ENCODE results near the gene ZNRF3. TPM values are rescaled to one million over a fixed set of nuclear protein-coding genes. Genes with fewer than 3 reads are reported as not detected.
"Not testable (repeated sequence)": the region's sequence is repeated elsewhere in the genome, so short reads cannot be mapped to it uniquely, and the experiment has no call there.

ZNRF3 gene
- total RNA-seq, 1 donor from 2014 or later, result 4.1 TPM

DNA sequence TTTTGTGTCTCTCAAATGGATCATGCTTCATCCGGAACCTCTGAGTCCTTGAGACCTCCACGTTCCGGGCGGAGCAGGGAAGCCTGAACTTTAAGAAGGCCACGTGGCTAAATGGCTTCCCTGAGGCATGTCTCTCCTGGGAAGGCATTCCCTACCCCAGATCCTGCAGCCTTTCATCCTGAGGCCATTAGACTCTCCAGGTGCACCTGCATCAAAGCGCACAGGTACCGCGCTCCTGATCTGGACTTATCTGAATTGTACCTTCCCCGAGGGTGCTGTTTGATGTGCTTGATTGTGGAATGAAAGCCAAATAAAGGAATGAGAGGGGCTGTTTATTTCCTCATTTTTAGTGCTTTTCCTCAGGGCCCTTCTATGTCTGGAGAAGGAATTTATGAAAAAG is 155.8 kb downstream of the ZNRF3 start:
- H3K27ac ChIP-seq, result no peak overlapping the region
- no peaks in the 10 kb centered on the region for H3K9me3 Mint-ChIP-seq
- peak overlapping the region; percentile 91 for H3K27ac Mint-ChIP-seq
- no peaks in the 10 kb centered on the region for H3K27me3 ChIP-seq
- DNase-seq (ENCODE audit: low spot score), result no peak
- peaks cover 18% of the 10 kb centered on the region for H3K36me3 Mint-ChIP-seq
- H3K9me3 ChIP-seq (ENCODE audit: low read depth), result no peaks in the 10 kb centered on the region
- no peak for TF ChIP-seq CTCF (IDR thresholded peaks at IDR 0.05)
- TF ChIP-seq EZH2phosphoT487 (IDR thresholded peaks at IDR 0.05), result no peak
- no peak for TF ChIP-seq EZH2 (IDR thresholded peaks at IDR 0.05)
- H3K4me2 ChIP-seq, result no peak overlapping the region
- H3K4me3 Mint-ChIP-seq, result no peak overlapping the region
- H3F3A ChIP-seq (ENCODE audit: low read depth), result no peaks in the 10 kb centered on the region
- peaks cover 13% of the 10 kb centered on the region for H3K79me2 ChIP-seq (ENCODE audit: low read depth)
- H3K4me1 Mint-ChIP-seq, result peaks cover 58% of the 10 kb centered on the region
- H4K20me1 ChIP-seq (ENCODE audit: low read depth), result peaks cover 14% of the 10 kb centered on the region
- no peak overlapping the region for H2AFZ ChIP-seq (replicated peaks)
- no peak overlapping the region for H3K4me3 ChIP-seq
- H3K27me3 Mint-ChIP-seq (ENCODE audit: insufficient read depth, low read depth), result peaks cover 3% of the 10 kb centered on the region
- no peaks in the 10 kb centered on the region for H3K4me1 ChIP-seq
- H3K36me3 ChIP-seq, result no peaks in the 10 kb centered on the region
- no peak overlapping the region for H3K9ac ChIP-seq

GRCh38 chr22:29039684-29040083 is 156.3 kb downstream of the ZNRF3 start:
- H3K4me1 ChIP-seq; H3K4me3 Mint-ChIP-seq; H3K27me3 ChIP-seq; H3K27ac ChIP-seq; DNase-seq (ENCODE audit: low spot score); H2AFZ ChIP-seq (replicated peaks); H3K27ac Mint-ChIP-seq; H3K27me3 Mint-ChIP-seq (ENCODE audit: insufficient read depth, low read depth); H3K36me3 ChIP-seq; H3F3A ChIP-seq (ENCODE audit: low read depth); H3K9ac ChIP-seq; H3K9me3 ChIP-seq (ENCODE audit: low read depth); H3K4me2 ChIP-seq; H3K9me3 Mint-ChIP-seq; H4K20me1 ChIP-seq (ENCODE audit: low read depth); H3K4me3 ChIP-seq: not testable (repeated sequence)
- H3K79me2 ChIP-seq (ENCODE audit: low read depth), result peaks cover 10% of the 10 kb centered on the region
- Mint-ChIP-seq H3K4me1 (peaks cover 53% of the 10 kb centered on the region), H3K36me3 (peaks cover 16% of the 10 kb centered on the region)

- Histone ChIP-seq H3K9ac (no peak overlapping the region), H3K9me3 (ENCODE audit: low read depth) (no peaks in the 10 kb centered on the region), H3K79me2 (ENCODE audit: low read depth) (peaks cover 7% of the 10 kb centered on the region), H3K4me3 (no peak overlapping the region), H3K27me3 (no peaks in the 10 kb centered on the region), H4K20me1 (ENCODE audit: low read depth) (peaks cover 9% of the 10 kb centered on the region), H3K4me2 (no peak overlapping the region), H3K4me1 (no peaks in the 10 kb centered on the region), H2AFZ (replicated peaks) (no peak overlapping the region), H3F3A (ENCODE audit: low read depth) (no peaks in the 10 kb centered on the region), H3K36me3 (no peaks in the 10 kb centered on the region), H3K27ac (no peak overlapping the region)
- peaks cover 3% of the 10 kb centered on the region for H3K27me3 Mint-ChIP-seq (ENCODE audit: insufficient read depth, low read depth)
- peak overlapping the region; percentile 14 for H3K4me3 Mint-ChIP-seq
- H3K9me3 Mint-ChIP-seq, result no peaks in the 10 kb centered on the region
- peak overlapping the region; percentile 28 for H3K27ac Mint-ChIP-seq
- H3K4me1 Mint-ChIP-seq, result peaks cover 49% of the 10 kb centered on the region
- H3K36me3 Mint-ChIP-seq, result peaks cover 17% of the 10 kb centered on the region
- no peak for TF ChIP-seq EZH2 (IDR thresholded peaks at IDR 0.05)
- peak; percentile 98 for TF ChIP-seq CTCF (IDR thresholded peaks at IDR 0.05)
- peak; percentile 82 for DNase-seq (ENCODE audit: low spot score)
Observed at GRCh38 chr22:29040385-29041275, 157.3 kb downstream of the ZNRF3 start.

DNA sequence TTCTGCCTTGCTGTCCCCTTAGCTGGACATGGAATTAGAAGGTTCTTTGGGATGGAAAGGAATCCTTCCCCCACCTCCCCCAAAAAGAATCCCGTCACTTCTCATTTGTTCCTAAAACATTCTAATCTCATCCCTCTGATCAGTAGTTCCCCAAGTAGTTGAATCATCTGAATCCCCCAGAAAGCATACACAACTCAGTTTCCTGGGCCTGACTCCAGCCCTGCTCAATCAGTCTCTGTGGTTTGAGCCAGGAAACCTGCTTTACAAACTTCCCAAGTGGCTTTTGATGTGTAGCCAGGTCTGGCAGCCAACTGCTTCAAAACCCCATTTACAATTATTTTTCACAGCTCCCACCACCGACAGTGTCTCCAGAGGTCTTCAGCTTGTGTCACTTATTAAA is 158.0 kb downstream of the ZNRF3 start:
- Histone ChIP-seq H3K4me1 (no peaks in the 10 kb centered on the region), H3K27ac (no peak overlapping the region), H3K9ac (no peak overlapping the region), H2AFZ (replicated peaks) (no peak overlapping the region), H3K9me3 (ENCODE audit: low read depth) (no peaks in the 10 kb centered on the region), H3K79me2 (ENCODE audit: low read depth) (peaks cover 7% of the 10 kb centered on the region), H3F3A (ENCODE audit: low read depth) (no peaks in the 10 kb centered on the region), H3K27me3 (no peaks in the 10 kb centered on the region), H3K4me3 (no peak overlapping the region), H3K36me3 (no peaks in the 10 kb centered on the region), H3K4me2 (no peak overlapping the region), H4K20me1 (ENCODE audit: low read depth) (peaks cover 9% of the 10 kb centered on the region)
- Mint-ChIP-seq H3K27me3 (ENCODE audit: insufficient read depth, low read depth) (peaks cover 3% of the 10 kb centered on the region), H3K36me3 (peaks cover 21% of the 10 kb centered on the region), H3K4me1 (peaks cover 44% of the 10 kb centered on the region), H3K27ac (peak overlapping the region; percentile 7), H3K4me3 (no peak overlapping the region), H3K9me3 (no peaks in the 10 kb centered on the region)
- no peak for DNase-seq (ENCODE audit: low spot score)
- no peak for TF ChIP-seq EZH2 (IDR thresholded peaks at IDR 0.05)
- TF ChIP-seq CTCF (IDR thresholded peaks at IDR 0.05), result no peak
- TF ChIP-seq EZH2phosphoT487 (IDR thresholded peaks at IDR 0.05), result no peak
